GM23338 (cell line): Measurements from ENCODE around the gene SFRP2.

Experiments used
- CREB1 ChIP-seq: fragments of 250-450 bp; sonication (Bioruptor Pico); IDR thresholded peaks from 2 replicates; pipeline ENCODE4 v1.5.0; 2020; ENCODE audit warnings: low read depth, mild to moderate bottlenecking, moderate library complexity
- CTCF ChIP-seq, 2 experiments: fragments of 200-600 bp in 1 of 2; sonication (generic) in 1 of 2; conservative IDR thresholded peaks; 2 replicates each; pipeline versions ENCODE4 v1.5.1 to v1.6.1; 2016 to 2017; ENCODE audit warnings: antibody characterized with exemption in 2 of 2, low read depth in 2 of 2, mild to moderate bottlenecking in 2 of 2, moderate library complexity in 1 of 2
- ETS1 ChIP-seq: IDR thresholded peaks from 2 replicates; pipeline ENCODE4 v1.6.1; 2016; ENCODE audit warnings: antibody characterized with exemption
- EZH2 ChIP-seq: fragments of 200-600 bp; sonication (generic); IDR thresholded peaks from one replicate; pipeline ENCODE4 v1.8.0; 2017; ENCODE audit warnings: antibody characterized with exemption, mild to moderate bottlenecking, low read depth; ENCODE audit not compliant: unreplicated experiment
- EZH2phosphoT487 ChIP-seq: fragments of 200-600 bp; sonication (generic); IDR thresholded peaks from one replicate; pipeline ENCODE4 v1.8.1; 2018; ENCODE audit warnings: antibody characterized with exemption; ENCODE audit not compliant: unreplicated experiment
- JUNB ChIP-seq: IDR thresholded peaks from one replicate; pipeline ENCODE4 v1.6.1; 2016; ENCODE audit warnings: antibody characterized with exemption; ENCODE audit not compliant: unreplicated experiment
- NANOG ChIP-seq: IDR thresholded peaks from 2 replicates; pipeline ENCODE4 v1.6.1; 2016; ENCODE audit warnings: antibody characterized with exemption, borderline replicate concordance
- POLR2AphosphoS5 ChIP-seq: IDR thresholded peaks from 2 replicates; pipeline ENCODE4 v1.6.1; 2016; ENCODE audit warnings: antibody characterized with exemption, low read depth
- REST ChIP-seq: IDR thresholded peaks from one replicate; pipeline ENCODE4 v1.6.1; 2018; ENCODE audit warnings: antibody characterized with exemption; ENCODE audit not compliant: unreplicated experiment
- TF ChIP-seq, protein P1 (sequence below): fragments of 250-450 bp; sonication (Bioruptor Pico); IDR thresholded peaks from 2 replicates; pipeline ENCODE4 v1.5.0; 2020; ENCODE audit warnings: mild to moderate bottlenecking, moderate library complexity

GRCh38 chr4:153765894-153766293 is 23.0 kb downstream of the SFRP2 start:
- TF ChIP-seq CTCF (conservative IDR thresholded peaks at IDR 0.05; ENCODE audit: low read depth in 2 of 2) (no peak), REST (no peak), CREB1 (CRISPR knock-in tag) (no peak), NANOG (no peak), JUNB (no peak), POLR2AphosphoS5 (no peak), EZH2 (no peak), EZH2phosphoT487 (no peak), ETS1 (no peak)
- TF ChIP-seq, protein P1, sequence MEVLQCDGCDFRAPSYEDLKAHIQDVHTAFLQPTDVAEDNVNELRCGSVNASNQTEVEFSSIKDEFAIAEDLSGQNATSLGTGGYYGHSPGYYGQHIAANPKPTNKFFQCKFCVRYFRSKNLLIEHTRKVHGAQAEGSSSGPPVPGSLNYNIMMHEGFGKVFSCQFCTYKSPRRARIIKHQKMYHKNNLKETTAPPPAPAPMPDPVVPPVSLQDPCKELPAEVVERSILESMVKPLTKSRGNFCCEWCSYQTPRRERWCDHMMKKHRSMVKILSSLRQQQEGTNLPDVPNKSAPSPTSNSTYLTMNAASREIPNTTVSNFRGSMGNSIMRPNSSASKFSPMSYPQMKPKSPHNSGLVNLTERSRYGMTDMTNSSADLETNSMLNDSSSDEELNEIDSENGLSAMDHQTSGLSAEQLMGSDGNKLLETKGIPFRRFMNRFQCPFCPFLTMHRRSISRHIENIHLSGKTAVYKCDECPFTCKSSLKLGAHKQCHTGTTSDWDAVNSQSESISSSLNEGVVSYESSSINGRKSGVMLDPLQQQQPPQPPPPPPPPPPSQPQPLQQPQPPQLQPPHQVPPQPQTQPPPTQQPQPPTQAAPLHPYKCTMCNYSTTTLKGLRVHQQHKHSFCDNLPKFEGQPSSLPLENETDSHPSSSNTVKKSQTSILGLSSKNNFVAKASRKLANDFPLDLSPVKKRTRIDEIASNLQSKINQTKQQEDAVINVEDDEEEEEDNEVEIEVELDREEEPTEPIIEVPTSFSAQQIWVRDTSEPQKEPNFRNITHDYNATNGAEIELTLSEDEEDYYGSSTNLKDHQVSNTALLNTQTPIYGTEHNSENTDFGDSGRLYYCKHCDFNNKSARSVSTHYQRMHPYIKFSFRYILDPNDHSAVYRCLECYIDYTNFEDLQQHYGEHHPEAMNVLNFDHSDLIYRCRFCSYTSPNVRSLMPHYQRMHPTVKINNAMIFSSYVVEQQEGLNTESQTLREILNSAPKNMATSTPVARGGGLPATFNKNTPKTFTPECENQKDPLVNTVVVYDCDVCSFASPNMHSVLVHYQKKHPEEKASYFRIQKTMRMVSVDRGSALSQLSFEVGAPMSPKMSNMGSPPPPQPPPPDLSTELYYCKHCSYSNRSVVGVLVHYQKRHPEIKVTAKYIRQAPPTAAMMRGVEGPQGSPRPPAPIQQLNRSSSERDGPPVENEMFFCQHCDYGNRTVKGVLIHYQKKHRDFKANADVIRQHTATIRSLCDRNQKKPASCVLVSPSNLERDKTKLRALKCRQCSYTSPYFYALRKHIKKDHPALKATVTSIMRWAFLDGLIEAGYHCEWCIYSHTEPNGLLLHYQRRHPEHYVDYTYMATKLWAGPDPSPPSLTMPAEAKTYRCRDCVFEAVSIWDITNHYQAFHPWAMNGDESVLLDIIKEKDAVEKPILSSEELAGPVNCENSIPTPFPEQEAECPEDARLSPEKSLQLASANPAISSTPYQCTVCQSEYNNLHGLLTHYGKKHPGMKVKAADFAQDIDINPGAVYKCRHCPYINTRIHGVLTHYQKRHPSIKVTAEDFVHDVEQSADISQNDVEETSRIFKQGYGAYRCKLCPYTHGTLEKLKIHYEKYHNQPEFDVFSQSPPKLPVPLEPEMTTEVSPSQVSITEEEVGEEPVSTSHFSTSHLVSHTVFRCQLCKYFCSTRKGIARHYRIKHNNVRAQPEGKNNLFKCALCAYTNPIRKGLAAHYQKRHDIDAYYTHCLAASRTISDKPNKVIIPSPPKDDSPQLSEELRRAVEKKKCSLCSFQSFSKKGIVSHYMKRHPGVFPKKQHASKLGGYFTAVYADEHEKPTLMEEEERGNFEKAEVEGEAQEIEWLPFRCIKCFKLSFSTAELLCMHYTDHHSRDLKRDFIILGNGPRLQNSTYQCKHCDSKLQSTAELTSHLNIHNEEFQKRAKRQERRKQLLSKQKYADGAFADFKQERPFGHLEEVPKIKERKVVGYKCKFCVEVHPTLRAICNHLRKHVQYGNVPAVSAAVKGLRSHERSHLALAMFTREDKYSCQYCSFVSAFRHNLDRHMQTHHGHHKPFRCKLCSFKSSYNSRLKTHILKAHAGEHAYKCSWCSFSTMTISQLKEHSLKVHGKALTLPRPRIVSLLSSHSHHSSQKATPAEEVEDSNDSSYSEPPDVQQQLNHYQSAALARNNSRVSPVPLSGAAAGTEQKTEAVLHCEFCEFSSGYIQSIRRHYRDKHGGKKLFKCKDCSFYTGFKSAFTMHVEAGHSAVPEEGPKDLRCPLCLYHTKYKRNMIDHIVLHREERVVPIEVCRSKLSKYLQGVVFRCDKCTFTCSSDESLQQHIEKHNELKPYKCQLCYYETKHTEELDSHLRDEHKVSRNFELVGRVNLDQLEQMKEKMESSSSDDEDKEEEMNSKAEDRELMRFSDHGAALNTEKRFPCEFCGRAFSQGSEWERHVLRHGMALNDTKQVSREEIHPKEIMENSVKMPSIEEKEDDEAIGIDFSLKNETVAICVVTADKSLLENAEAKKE (CRISPR knock-in tag): no peak
